Stimulated activated effector memory CD8-positive, alpha-beta T cell treated with anti-CD3 and anti-CD28 coated beads, Interleukin-12 subunit alpha, Interleukin-12 subunit beta, amount 100 ng/mL, for 72 hours (primary cell): ENCODE results near the gene UGT1A1.
"Not testable (repeated sequence)": the region's sequence is repeated elsewhere in the genome, so short reads cannot be mapped to it uniquely, and the experiment has no call there.

Experiments
- ATAC-seq: fragments of 150-1000 bp; cut with Tn5 transposase; 2 replicates; pipeline ENCODE4 v1.10.0; 2021
- DNase-seq, 2 donors: peaks; one replicate each; pipeline ENCODE4 v3.0.0; 2021 to 2022; ENCODE audit warnings: low spot score in 2 of 2
- H3K27ac Mint-ChIP-seq: one replicate; pipeline ENCODE4 v1.8.0; 2022; ENCODE audit warnings: mild to moderate bottlenecking, mixed read lengths
- H3K36me3 Mint-ChIP-seq: one replicate; pipeline ENCODE4 v1.8.0; 2022; ENCODE audit warnings: mild to moderate bottlenecking, mixed read lengths
- H3K4me1 Mint-ChIP-seq: one replicate; pipeline ENCODE4 v1.8.0; 2022; ENCODE audit warnings: mixed read lengths
- H3K4me3 Mint-ChIP-seq: one replicate; pipeline ENCODE4 v1.8.0; 2022; ENCODE audit warnings: mild to moderate bottlenecking, mixed read lengths
- H3K9me3 Mint-ChIP-seq: one replicate; pipeline ENCODE4 v1.8.0; 2022; ENCODE audit warnings: mixed read lengths

UGT1A1 gene

DNA sequence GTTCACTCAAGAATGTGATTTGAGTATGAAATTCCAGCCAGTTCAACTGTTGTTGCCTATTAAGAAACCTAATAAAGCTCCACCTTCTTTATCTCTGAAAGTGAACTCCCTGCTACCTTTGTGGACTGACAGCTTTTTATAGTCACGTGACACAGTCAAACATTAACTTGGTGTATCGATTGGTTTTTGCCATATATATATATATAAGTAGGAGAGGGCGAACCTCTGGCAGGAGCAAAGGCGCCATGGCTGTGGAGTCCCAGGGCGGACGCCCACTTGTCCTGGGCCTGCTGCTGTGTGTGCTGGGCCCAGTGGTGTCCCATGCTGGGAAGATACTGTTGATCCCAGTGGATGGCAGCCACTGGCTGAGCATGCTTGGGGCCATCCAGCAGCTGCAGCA is at the start of gene UGT1A1:
Gene UGT1A1, plus strand, starts transcription at position 228 of the 400 bp plus-strand sequence. Its CDS starts 18 bp downstream, at position 246.
- H3K9me3 Mint-ChIP-seq = no peaks in the 10 kb centered on the region
- no peaks in the 10 kb centered on the region for H3K36me3 Mint-ChIP-seq
- ATAC-seq (no peak), DNase-seq (no peak)
- no peak within 1 kb of the TSS for H3K27ac Mint-ChIP-seq
- no peaks in the 10 kb centered on the region for H3K4me1 Mint-ChIP-seq
- no peak within 1 kb of the TSS for H3K4me3 Mint-ChIP-seq

DNA sequence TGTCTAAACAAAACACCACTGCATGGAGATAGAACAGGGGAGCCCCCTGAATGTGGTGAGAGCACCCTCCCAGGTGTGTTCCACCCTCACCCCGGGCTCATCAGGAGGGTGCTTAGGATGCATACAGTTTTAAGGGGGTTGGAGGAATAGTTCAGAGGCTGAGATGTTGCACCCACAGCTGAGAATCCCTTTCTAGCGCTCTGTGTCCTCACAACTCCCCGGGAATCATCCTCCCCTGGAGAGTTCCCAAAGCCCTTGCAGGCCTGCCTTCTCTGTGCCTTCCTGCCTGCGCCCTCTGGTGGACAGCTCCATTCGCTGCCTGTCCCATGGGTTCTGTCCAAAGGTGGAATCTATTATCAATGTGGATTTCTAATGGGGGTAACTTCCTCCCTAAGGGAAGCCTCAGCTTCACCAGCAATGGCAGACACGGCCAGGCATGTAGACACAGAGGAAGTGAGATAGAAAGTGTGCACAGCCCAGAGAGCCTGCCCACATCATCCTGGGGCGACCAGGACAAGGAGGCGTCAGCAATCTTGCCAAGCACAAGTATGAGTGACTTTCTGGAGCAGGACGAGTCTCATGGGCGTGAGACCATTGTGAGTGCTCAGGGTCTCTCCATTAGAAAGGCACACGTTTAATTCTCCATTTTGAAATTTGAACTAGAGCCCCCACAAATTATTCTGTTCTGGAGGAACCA is 48.6 kb upstream of the UGT1A1 start:
- no peak overlapping the region for H3K4me3 Mint-ChIP-seq
- no peaks in the 10 kb centered on the region for H3K36me3 Mint-ChIP-seq
- H3K4me1 Mint-ChIP-seq = peaks cover 6% of the 10 kb centered on the region
- H3K9me3 Mint-ChIP-seq = no peaks in the 10 kb centered on the region
- peak; percentile 76 for ATAC-seq
- peak; percentile 56 to 79 for DNase-seq
- no peak overlapping the region for H3K27ac Mint-ChIP-seq

DNA sequence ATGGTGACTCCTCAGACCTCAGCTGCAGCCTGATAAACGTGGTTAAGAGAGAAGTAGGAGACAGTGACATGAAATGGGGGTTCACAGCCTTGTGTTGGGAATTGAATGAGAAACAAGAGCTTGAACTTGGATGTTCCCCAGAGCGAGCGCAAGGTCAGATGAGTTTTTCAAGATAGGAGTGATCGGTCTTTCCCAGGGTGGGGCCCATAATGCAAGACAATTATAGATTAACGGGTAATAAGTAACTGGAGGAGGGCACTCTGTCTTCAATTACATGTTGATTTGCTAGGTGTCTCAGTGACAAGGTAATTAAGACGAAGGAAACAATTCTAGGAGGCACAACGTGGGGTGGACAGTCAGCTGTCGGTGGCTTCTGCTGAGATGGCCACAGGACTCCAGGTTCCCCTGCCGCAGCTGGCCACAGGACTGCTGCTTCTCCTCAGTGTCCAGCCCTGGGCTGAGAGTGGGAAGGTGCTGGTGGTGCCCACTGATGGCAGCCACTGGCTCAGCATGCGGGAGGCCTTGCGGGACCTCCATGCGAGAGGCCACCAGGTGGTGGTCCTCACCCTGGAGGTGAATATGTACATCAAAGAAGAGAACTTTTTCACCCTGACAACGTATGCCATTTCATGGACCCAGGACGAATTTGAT is 47.3 kb upstream of the UGT1A1 start, which contains the start of gene UGT1A5:
Gene UGT1A5, plus strand, starts transcription at position 297 of the 651 bp plus-strand sequence. Its CDS starts 85 bp downstream, at position 382.
- Mint-ChIP-seq H3K9me3 (no peaks in the 10 kb centered on the region), H3K4me3 (no peak within 1 kb of the TSS), H3K27ac (no peak within 1 kb of the TSS), H3K4me1 (peaks cover 6% of the 10 kb centered on the region), H3K36me3 (no peaks in the 10 kb centered on the region)
- DNase-seq (no peak), ATAC-seq (no peak)

DNA sequence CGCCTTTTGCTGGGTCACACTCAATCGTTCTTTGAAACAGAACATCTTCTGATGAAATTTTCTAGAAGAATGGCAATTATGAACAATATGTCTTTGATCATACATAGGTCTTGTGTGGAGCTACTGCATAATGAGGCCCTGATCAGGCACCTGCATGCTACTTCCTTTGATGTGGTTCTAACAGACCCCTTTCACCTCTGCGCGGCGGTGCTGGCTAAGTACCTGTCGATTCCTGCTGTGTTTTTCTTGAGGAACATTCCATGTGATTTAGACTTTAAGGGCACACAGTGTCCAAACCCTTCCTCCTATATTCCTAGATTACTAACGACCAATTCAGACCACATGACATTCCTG is 46.8 kb upstream of the UGT1A1 start:
- H3K4me1 Mint-ChIP-seq = peaks cover 6% of the 10 kb centered on the region
- no peak for DNase-seq
- H3K36me3 Mint-ChIP-seq = no peaks in the 10 kb centered on the region
- ATAC-seq = no peak
- no peaks in the 10 kb centered on the region for H3K9me3 Mint-ChIP-seq
- H3K27ac Mint-ChIP-seq = no peak overlapping the region
- H3K4me3 Mint-ChIP-seq = no peak overlapping the region

DNA sequence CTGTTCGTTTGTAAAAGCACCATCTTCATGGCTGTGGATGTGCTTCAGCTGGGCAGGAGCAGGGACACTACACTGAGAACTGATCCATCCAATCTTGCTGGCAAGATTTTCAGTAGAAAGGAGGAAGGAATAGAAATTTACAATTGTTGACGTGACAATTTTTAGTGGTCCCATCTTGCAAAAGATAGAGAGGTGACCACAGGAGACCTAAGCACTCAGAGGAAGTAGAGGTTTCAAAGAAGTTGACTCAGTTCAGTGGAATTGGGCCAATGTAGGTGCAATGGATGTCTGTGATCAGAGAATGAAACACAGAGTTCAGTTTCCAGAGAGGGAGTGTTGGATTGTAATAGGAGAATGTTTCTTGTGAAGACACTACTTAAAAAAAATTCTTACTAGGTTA is 45.9 kb upstream of the UGT1A1 start:
- no peak for DNase-seq
- no peak for ATAC-seq
- Mint-ChIP-seq H3K4me1 (peaks cover 6% of the 10 kb centered on the region), H3K4me3 (no peak overlapping the region), H3K36me3 (no peaks in the 10 kb centered on the region), H3K27ac (no peak overlapping the region), H3K9me3 (no peaks in the 10 kb centered on the region)

DNA sequence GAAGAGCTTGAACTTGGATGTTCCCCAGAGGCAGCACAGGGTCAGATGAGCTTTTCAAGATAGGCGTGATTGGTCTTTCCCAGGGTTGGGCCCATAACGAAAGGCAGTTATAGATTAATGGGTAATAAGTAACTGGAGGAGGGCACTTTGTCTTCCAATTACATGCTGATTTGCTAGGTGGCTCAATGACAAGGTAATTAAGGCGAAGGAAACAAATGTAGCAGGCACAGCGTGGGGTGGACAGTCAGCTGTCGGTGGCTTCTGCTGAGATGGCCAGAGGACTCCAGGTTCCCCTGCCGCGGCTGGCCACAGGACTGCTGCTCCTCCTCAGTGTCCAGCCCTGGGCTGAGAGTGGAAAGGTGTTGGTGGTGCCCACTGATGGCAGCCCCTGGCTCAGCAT is 41.5 kb upstream of the UGT1A1 start, which contains the start of gene UGT1A4:
Gene UGT1A4, plus strand, starts transcription at position 185 of the 400 bp plus-strand sequence. Its CDS starts 85 bp downstream, at position 270.
- H3K9me3 Mint-ChIP-seq = no peaks in the 10 kb centered on the region
- no peak for ATAC-seq

DNA sequence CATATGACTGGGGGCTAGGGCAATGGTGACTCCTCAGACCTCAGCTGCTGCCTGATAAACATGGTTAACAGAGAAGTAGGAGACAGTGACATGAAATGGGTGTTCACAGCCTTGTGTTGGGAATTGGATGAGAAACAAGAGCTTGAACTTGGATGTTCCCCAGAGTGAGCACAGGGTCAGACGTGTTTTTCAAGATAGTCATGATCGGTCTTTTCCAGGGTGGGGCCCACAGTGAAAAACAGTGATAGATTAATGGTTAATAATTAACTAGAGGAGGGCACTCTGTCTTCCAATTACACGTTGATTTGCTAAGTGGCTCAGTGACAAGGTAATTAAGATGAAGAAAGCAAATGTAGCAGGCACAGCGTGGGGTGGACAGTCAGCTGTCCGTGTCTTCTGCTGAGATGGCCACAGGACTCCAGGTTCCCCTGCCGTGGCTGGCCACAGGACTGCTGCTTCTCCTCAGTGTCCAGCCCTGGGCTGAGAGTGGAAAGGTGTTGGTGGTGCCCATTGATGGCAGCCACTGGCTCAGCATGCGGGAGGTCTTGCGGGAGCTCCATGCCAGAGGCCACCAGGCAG is 31.3 kb upstream of the UGT1A1 start, which contains the start of gene UGT1A3:
Gene UGT1A3, plus strand, starts transcription at position 320 of the 579 bp plus-strand sequence. Its CDS starts 85 bp downstream, at position 405.
- H3K27ac Mint-ChIP-seq = no peak within 1 kb of the TSS

More for the DNA sequence above, 41.5 kb upstream of the UGT1A1 start, which contains the start of gene UGT1A4:
- H3K4me3 Mint-ChIP-seq = no peak within 1 kb of the TSS
- no peak for DNase-seq
- H3K36me3 Mint-ChIP-seq = no peaks in the 10 kb centered on the region
- H3K4me1 Mint-ChIP-seq = peaks cover 6% of the 10 kb centered on the region
- H3K27ac Mint-ChIP-seq = no peak within 1 kb of the TSS

DNA sequence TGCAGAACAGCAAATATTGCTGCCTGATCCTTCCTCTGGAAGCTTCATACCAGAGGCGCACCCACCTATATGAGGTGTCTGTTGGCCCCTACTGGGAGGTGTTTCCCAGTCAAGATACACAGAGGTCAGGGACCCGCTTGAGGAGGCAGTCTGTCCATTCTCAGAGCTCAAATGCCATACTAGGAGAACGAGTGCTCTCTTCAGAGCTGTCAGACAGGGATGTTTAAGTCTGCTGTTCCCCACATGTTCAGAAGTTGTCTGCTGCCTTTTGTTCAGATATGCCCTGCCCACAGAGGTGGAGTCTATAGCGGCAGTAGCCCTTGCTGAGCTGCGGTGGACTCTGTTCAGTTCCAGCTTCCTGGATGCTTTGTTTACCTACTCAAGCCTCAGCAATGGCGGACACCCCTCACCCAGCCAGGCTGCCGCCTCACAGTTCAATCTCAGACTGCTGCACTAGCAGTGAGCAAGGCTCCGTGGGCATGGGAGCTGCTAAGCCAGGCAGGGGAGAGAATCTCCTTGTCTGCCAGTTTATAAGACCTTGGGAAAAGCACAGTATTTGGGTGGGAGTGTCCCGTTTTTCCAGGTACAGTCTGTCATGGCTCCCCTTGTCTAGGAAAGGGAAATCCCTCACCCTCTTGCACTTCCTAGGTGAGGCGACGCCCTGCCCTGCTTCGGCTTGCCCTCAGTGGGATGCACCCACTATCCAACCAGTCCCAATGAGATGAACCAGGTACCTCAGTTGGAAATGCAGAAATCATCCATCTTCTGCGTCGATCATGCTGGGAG is 23.0 kb upstream of the UGT1A1 start:
- not testable (repeated sequence) for H3K4me3 Mint-ChIP-seq, ATAC-seq, DNase-seq, H3K9me3 Mint-ChIP-seq, H3K36me3 Mint-ChIP-seq, H3K4me1 Mint-ChIP-seq, H3K27ac Mint-ChIP-seq

More for the DNA sequence above, 31.3 kb upstream of the UGT1A1 start, which contains the start of gene UGT1A3:
- H3K36me3 Mint-ChIP-seq = no peaks in the 10 kb centered on the region
- H3K9me3 Mint-ChIP-seq = no peaks in the 10 kb centered on the region
- ATAC-seq (no peak), DNase-seq (no peak)
- no peak within 1 kb of the TSS for H3K4me3 Mint-ChIP-seq
- no peaks in the 10 kb centered on the region for H3K4me1 Mint-ChIP-seq

DNA sequence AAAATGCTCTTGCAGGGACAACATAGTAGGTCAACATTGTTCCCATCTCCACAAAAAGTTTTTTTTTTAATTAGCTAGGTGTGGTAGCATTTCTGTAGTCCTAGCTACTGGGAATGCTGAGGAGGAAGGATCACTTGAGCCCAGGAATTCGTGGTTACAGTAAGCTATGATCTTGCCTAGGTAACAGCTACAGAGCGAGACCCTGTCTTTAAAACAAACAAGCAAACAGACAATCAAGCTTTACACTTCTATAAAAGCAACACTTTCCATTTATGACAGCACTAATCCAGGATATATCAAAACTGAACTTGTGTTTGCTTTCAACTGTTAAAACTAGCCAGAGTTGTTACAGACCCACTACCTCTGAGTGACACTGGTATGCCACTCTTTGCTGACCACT is 19.2 kb upstream of the UGT1A1 start:
- Mint-ChIP-seq H3K36me3 (no peaks in the 10 kb centered on the region), H3K4me1 (no peaks in the 10 kb centered on the region), H3K27ac (no peak overlapping the region), H3K4me3 (no peak overlapping the region), H3K9me3 (no peaks in the 10 kb centered on the region)
- no peak for DNase-seq
- no peak for ATAC-seq

DNA sequence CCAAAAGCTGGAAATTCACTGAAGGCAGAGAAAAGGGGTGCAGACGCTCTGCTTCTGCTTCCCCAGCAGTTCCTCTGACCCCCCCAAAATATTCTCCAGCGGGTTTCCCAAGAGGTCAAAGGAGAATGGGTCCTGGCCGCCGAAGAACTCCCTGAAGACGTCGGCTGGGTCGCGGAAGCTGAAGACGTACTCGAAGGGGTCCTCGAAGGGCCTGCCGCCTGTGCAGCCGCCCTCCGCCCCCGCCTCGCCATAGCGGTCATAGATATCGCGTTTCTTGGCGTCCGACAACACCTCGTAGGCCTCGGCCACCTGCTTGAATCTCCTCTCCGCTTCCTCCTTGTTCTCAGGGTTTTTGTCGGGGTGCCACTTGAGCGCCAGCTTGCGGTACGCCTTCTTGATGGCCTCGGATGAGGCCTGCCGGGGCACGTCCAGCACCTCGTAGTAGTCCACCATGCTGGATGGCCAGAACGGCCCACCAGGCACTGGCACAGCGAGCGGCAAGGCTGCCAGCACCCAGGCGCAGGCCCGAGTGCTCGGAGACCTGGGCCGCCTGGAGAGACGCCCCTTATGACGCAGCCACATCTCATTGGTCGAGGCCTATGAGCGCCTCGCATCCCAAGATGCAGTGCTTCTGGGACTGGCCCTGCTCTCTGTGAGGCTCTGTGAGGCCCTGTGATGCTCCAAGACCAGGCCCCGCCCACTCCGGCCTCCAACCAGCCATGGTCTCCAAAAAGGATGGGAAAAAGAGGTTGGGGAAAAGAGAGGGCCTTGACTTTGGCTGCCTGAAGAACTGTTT is 16.4 kb upstream of the UGT1A1 start:
- no peaks in the 10 kb centered on the region for H3K9me3 Mint-ChIP-seq
- ATAC-seq (no peak), DNase-seq (no peak)
- H3K4me1 Mint-ChIP-seq = no peaks in the 10 kb centered on the region
- H3K4me3 Mint-ChIP-seq = no peak overlapping the region
- H3K36me3 Mint-ChIP-seq = no peaks in the 10 kb centered on the region
- H3K27ac Mint-ChIP-seq = no peak overlapping the region

DNA sequence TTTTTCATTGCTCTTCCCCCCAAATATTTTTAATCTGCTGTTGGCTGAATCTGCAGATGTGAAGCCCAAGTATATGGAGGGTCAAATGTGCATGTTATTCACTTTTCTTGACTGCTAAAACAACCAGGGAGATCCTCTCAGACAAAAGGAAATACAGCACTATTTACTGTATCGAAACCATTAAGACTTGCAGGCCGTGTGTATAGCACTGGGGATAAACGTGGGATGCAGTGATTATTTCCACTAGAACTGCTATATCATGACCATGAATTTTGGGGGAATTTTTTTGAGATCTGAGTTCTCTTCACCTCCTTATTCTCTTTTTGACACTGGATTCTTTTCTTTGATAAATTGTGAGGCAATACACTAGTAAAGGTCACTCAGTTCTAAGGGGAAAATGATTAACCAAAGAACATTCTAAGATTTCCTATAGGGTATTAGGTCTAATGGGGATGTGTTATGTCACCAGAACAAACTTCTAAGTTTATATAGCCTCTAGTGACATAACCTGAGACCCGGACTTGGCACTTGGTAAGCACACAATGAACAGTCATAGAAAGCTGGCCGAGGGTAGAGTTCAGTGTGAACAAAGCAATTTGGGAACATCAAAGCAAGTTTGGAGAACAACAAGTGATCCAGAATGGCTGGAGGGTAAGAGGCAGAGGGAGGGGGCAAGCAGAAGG is 14.9 kb upstream of the UGT1A1 start:
- DNase-seq (no peak), ATAC-seq (no peak)
- H3K9me3 Mint-ChIP-seq = peaks cover 6% of the 10 kb centered on the region
- H3K27ac Mint-ChIP-seq = no peak overlapping the region
- H3K4me1 Mint-ChIP-seq = no peaks in the 10 kb centered on the region
- H3K36me3 Mint-ChIP-seq = no peaks in the 10 kb centered on the region
- H3K4me3 Mint-ChIP-seq = no peak overlapping the region

DNA sequence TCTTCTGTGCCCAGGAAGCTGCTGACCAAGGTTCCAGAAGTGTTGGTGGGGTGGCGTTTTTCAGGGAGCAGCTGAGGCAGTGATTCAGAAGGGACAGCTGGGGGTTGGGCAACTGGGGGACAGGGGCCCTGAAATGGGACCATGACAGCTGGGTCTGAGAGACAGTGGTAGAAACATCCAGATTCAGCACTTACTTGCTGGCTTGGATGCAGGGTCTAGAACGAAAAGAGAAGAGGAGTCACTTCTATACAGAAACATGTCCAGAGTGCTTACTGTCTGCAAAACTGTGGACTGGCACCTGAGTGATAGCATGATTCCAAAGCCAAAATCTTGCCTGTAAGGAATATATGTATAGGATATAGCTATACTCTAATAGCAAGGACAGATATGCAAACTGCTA is 14.2 kb upstream of the UGT1A1 start:
- H3K4me1 Mint-ChIP-seq, H3K9me3 Mint-ChIP-seq, ATAC-seq, H3K4me3 Mint-ChIP-seq, H3K36me3 Mint-ChIP-seq, DNase-seq, H3K27ac Mint-ChIP-seq: not testable (repeated sequence)

DNA sequence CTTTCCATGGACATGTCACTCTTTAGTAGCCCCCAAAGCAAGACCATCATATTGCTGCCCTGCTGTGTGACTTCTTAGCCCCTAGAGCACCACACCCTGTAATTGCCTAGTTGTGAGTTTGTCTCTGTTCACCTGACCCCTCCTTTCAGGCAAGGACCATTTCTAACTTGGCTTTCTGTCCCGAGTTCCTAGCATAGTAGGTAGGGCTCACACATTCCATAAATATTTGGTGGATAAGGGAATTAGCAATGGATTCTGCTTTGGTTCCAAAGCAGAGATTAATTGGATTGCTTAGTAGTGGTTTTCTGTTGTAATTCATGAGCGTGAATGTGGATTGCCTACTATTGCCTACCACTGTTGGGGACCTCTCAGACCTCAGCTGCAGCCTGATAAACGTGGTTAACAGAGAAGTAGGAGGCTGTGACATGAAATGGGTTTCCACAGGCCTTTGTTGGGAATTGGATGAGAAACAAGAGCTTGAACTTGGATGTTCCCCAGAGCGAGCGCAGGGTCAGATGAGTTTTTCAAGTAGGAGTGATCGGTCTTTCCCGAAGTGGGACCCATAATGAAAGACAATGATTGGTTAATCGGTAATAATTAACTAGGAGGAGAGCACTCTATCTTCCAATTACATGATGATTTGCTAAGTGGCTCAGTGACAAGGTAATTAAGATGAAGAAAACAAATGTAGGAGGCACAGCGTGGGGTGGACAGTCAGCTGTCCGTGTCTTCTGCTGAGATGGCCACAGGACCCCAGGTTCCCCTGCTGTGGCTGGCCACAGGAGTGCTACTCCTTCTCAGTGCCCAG is 13.4 kb upstream of the UGT1A1 start:
- DNase-seq (no peak), ATAC-seq (no peak)
- Mint-ChIP-seq H3K36me3 (no peaks in the 10 kb centered on the region), H3K4me1 (no peaks in the 10 kb centered on the region), H3K9me3 (peaks cover 10% of the 10 kb centered on the region), H3K27ac (no peak overlapping the region), H3K4me3 (no peak overlapping the region)

DNA sequence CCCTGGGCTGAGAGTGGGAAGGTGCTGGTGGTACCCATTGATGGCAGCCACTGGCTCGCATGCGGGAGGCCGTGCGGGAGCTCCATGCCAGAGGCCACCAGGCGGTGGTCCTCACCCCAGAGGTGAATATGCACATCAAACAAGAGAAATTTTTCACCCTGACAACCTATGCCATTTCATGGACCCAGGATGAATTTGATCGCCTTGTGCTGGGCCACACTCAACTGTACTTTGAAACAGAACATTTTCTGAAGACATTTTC is 12.9 kb upstream of the UGT1A1 start:
- Mint-ChIP-seq H3K4me3 (no peak overlapping the region), H3K27ac (no peak overlapping the region), H3K9me3 (peaks cover 11% of the 10 kb centered on the region), H3K36me3 (no peaks in the 10 kb centered on the region), H3K4me1 (no peaks in the 10 kb centered on the region)
- ATAC-seq = no peak
- DNase-seq = no peak
